ENCODE measurements around the gene SNRPA.

GRCh38 chr19:40745402-40745780 is 5.6 kb upstream of the SNRPA start:
- TF ChIP-seq, protein P1, sequence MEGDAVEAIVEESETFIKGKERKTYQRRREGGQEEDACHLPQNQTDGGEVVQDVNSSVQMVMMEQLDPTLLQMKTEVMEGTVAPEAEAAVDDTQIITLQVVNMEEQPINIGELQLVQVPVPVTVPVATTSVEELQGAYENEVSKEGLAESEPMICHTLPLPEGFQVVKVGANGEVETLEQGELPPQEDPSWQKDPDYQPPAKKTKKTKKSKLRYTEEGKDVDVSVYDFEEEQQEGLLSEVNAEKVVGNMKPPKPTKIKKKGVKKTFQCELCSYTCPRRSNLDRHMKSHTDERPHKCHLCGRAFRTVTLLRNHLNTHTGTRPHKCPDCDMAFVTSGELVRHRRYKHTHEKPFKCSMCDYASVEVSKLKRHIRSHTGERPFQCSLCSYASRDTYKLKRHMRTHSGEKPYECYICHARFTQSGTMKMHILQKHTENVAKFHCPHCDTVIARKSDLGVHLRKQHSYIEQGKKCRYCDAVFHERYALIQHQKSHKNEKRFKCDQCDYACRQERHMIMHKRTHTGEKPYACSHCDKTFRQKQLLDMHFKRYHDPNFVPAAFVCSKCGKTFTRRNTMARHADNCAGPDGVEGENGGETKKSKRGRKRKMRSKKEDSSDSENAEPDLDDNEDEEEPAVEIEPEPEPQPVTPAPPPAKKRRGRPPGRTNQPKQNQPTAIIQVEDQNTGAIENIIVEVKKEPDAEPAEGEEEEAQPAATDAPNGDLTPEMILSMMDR (IDR thresholded peaks at IDR 0.05; ENCODE audit: borderline replicate concordance, extremely low read depth, low read length, poor library complexity, severe bottlenecking), result no peak
- TF ChIP-seq EZH2 (IDR thresholded peaks at IDR 0.05; ENCODE audit: borderline replicate concordance, low read depth, low read length, severe bottlenecking), result no peak
